Measurements from ENCODE around the gene RRAS.
"Not testable (repeated sequence)": the region's sequence is repeated elsewhere in the genome, so short reads cannot be mapped to it uniquely, and the experiment has no call there.

Gene RRAS

DNA sequence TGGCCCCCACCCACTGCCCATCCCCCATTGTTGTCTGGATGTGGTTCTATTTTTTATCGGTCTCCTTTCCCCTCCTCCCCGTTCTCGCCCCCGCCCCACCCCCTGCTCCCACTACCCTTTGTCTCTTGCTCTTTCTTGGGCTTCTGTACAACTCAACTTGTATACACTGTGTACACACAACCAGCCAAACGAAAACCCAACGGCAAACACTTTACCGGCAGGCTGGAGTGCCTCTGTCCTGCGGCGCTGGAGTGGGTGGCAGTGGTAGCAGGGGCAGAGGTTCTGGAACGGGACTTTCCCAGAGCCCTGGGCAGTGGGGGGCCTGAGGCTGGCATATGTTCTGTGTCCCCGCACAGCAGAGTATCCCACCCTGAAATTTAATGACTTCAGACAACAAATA, 13.7 kb downstream of the RRAS start:
- DNase-seq (ENCODE audit: low spot score in 2 of 2) (no peak), ATAC-seq (replicated peaks; ENCODE audit: extremely low read depth, poor library complexity, severe bottlenecking) (no peak)
- H3K9me3 Mint-ChIP-seq = no peaks in the 10 kb centered on the region
- no peaks in the 10 kb centered on the region for H3K27me3 Mint-ChIP-seq
- H3K27ac Mint-ChIP-seq (ENCODE audit: low read depth) = no peak overlapping the region
- peaks cover 17% of the 10 kb centered on the region for H3K36me3 Mint-ChIP-seq (ENCODE audit: insufficient read depth)
- H3K4me1 Mint-ChIP-seq = peaks cover 6% of the 10 kb centered on the region
- H3K4me3 Mint-ChIP-seq = no peak overlapping the region

GRCh38 chr19:49624967-49625910, 14.7 kb downstream of the RRAS start:
- H3K9me3 Mint-ChIP-seq = no peaks in the 10 kb centered on the region
- H3K36me3 Mint-ChIP-seq (ENCODE audit: insufficient read depth) = peaks cover 17% of the 10 kb centered on the region
- no peak overlapping the region for H3K27ac Mint-ChIP-seq (ENCODE audit: low read depth)
- DNase-seq (ENCODE audit: low spot score in 2 of 2) (no peak), ATAC-seq (replicated peaks; ENCODE audit: extremely low read depth, poor library complexity, severe bottlenecking) (no peak)
- H3K27me3 Mint-ChIP-seq = no peaks in the 10 kb centered on the region
- H3K4me3 Mint-ChIP-seq = no peak overlapping the region
- peaks cover 6% of the 10 kb centered on the region for H3K4me1 Mint-ChIP-seq

- not testable (repeated sequence) for ATAC-seq (replicated peaks; ENCODE audit: extremely low read depth, poor library complexity, severe bottlenecking); H3K4me3 Mint-ChIP-seq; H3K9me3 Mint-ChIP-seq; H3K27me3 Mint-ChIP-seq; DNase-seq (ENCODE audit: low spot score in 2 of 2); H3K27ac Mint-ChIP-seq (ENCODE audit: low read depth)
- Mint-ChIP-seq H3K4me1 (peaks cover 25% of the 10 kb centered on the region), H3K36me3 (ENCODE audit: insufficient read depth) (peaks cover 52% of the 10 kb centered on the region)
Measured at GRCh38 chr19:49617860-49618259, 22.1 kb downstream of the RRAS start.

GRCh38 chr19:49616945-49617344, 23.0 kb downstream of the RRAS start:
- H3K27ac Mint-ChIP-seq (ENCODE audit: low read depth) = no peak overlapping the region
- peaks cover 57% of the 10 kb centered on the region for H3K36me3 Mint-ChIP-seq (ENCODE audit: insufficient read depth)
- no peaks in the 10 kb centered on the region for H3K9me3 Mint-ChIP-seq
- DNase-seq (ENCODE audit: low spot score in 2 of 2) = no peak
- no peak for ATAC-seq (replicated peaks; ENCODE audit: extremely low read depth, poor library complexity, severe bottlenecking)
- no peak overlapping the region for H3K4me3 Mint-ChIP-seq
- H3K4me1 Mint-ChIP-seq = peaks cover 30% of the 10 kb centered on the region
- H3K27me3 Mint-ChIP-seq = no peaks in the 10 kb centered on the region

GRCh38 chr19:49616532-49616931, 23.4 kb downstream of the RRAS start:
- DNase-seq (ENCODE audit: low spot score in 2 of 2) = no peak
- H3K27me3 Mint-ChIP-seq = no peaks in the 10 kb centered on the region
- peaks cover 56% of the 10 kb centered on the region for H3K36me3 Mint-ChIP-seq (ENCODE audit: insufficient read depth)
- H3K4me1 Mint-ChIP-seq = peaks cover 30% of the 10 kb centered on the region
- no peak overlapping the region for H3K4me3 Mint-ChIP-seq
- H3K9me3 Mint-ChIP-seq = no peaks in the 10 kb centered on the region
- no peak for ATAC-seq (replicated peaks; ENCODE audit: extremely low read depth, poor library complexity, severe bottlenecking)
- H3K27ac Mint-ChIP-seq (ENCODE audit: low read depth) = no peak overlapping the region

GRCh38 chr19:49615861-49616260, 24.1 kb downstream of the RRAS start:
- ATAC-seq (replicated peaks; ENCODE audit: extremely low read depth, poor library complexity, severe bottlenecking) (no peak), DNase-seq (ENCODE audit: low spot score in 2 of 2) (no peak)
- Mint-ChIP-seq H3K9me3 (no peaks in the 10 kb centered on the region), H3K4me1 (peaks cover 30% of the 10 kb centered on the region), H3K4me3 (no peak overlapping the region), H3K27me3 (no peaks in the 10 kb centered on the region), H3K27ac (ENCODE audit: low read depth) (no peak overlapping the region), H3K36me3 (ENCODE audit: insufficient read depth) (peaks cover 53% of the 10 kb centered on the region)

DNA sequence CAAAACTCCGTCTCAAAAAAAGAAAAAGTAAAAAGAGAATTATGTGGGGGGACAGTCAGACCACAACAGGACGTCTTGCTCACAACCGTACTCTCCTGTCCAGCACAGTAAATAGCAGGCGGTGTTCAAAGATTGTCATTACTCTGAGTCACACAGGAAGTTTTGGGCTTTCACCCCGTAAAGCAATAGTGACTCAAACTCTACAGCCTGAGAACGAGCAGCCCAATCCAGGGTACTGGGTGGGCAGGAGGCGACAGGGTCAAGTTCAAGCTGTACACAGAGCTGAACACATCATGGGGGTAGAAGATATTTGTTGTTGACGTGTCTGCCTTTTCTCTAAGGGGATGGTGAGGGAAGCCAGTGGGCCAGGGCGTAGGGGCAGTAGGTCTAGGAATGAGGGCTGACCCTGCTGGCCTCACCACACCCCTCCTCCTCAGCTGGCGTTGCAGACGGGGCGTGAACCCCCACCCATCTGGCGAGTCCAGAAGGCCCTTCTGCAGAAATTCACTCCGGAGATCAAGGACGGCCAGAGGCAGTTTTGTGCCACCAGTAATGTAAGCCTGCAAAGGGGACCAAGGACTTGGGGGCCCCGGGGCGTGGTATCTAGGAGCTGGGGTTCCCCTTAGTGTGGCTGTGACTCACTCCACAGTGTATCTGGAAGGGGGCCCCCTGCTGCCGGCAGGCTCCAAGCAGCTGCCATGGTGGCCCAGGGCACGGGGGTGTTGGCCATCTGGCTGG, 25.7 kb downstream of the RRAS start:
- Mint-ChIP-seq H3K27me3 (no peaks in the 10 kb centered on the region), H3K4me3 (peak overlapping the region; percentile 10), H3K36me3 (ENCODE audit: insufficient read depth) (peaks cover 51% of the 10 kb centered on the region), H3K4me1 (peaks cover 30% of the 10 kb centered on the region), H3K9me3 (no peaks in the 10 kb centered on the region), H3K27ac (ENCODE audit: low read depth) (peak overlapping the region; percentile 92)
- peak; percentile 72 for ATAC-seq (replicated peaks; ENCODE audit: extremely low read depth, poor library complexity, severe bottlenecking)
- DNase-seq (ENCODE audit: low spot score in 2 of 2) = no peak

GRCh38 chr19:49613374-49613773, 26.6 kb downstream of the RRAS start:
- no peaks in the 10 kb centered on the region for H3K27me3 Mint-ChIP-seq
- peaks cover 24% of the 10 kb centered on the region for H3K4me1 Mint-ChIP-seq
- peak overlapping the region; percentile 92 for H3K27ac Mint-ChIP-seq (ENCODE audit: low read depth)
- no peak overlapping the region for H3K4me3 Mint-ChIP-seq
- DNase-seq (ENCODE audit: low spot score in 2 of 2) (no peak), ATAC-seq (replicated peaks; ENCODE audit: extremely low read depth, poor library complexity, severe bottlenecking) (no peak)
- no peaks in the 10 kb centered on the region for H3K9me3 Mint-ChIP-seq
- peaks cover 50% of the 10 kb centered on the region for H3K36me3 Mint-ChIP-seq (ENCODE audit: insufficient read depth)

DNA sequence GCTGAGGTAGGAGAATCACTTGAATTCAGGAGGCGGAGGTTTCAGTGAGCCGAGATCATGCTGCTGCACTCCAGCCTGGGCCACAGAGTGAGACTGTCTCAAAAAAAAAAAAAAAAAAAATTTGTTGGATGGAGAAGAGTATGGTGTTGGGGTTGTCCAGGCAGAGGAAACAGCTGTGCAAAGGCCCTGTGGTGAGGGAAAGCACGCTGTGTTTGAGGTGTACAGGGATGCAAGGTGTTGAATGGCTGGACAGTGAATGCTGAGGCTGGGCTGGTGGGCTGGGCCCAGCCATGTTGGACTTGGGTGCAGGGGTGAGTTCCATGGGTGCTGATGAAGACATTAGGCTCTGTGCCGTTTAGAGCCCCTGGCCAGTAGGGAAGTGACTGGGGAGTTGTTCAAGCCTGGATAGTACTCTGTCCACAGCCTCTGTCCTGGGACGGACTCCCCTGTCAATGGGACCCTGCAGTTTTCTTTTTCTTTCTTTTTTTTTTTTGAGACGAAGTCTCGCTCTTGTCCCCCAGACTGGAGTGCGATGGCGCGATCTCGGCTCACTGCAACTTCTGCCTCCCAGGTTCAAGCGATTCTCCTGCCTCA, 30.3 kb downstream of the RRAS start:
- Mint-ChIP-seq H3K27ac (ENCODE audit: low read depth) (no peak overlapping the region), H3K27me3 (no peaks in the 10 kb centered on the region), H3K4me1 (peaks cover 24% of the 10 kb centered on the region), H3K4me3 (no peak overlapping the region), H3K36me3 (ENCODE audit: insufficient read depth) (peaks cover 51% of the 10 kb centered on the region), H3K9me3 (no peaks in the 10 kb centered on the region)
- DNase-seq (ENCODE audit: low spot score in 2 of 2) = no peak
- no peak for ATAC-seq (replicated peaks; ENCODE audit: extremely low read depth, poor library complexity, severe bottlenecking)

GRCh38 chr19:49605605-49606004, 34.3 kb downstream of the RRAS start:
- Mint-ChIP-seq H3K27me3 (no peaks in the 10 kb centered on the region), H3K4me1 (peaks cover 10% of the 10 kb centered on the region), H3K36me3 (ENCODE audit: insufficient read depth) (peaks cover 52% of the 10 kb centered on the region), H3K27ac (ENCODE audit: low read depth) (no peak overlapping the region), H3K4me3 (no peak overlapping the region), H3K9me3 (no peaks in the 10 kb centered on the region)
- ATAC-seq (replicated peaks; ENCODE audit: extremely low read depth, poor library complexity, severe bottlenecking) = no peak
- DNase-seq (ENCODE audit: low spot score in 2 of 2) = no peak

DNA sequence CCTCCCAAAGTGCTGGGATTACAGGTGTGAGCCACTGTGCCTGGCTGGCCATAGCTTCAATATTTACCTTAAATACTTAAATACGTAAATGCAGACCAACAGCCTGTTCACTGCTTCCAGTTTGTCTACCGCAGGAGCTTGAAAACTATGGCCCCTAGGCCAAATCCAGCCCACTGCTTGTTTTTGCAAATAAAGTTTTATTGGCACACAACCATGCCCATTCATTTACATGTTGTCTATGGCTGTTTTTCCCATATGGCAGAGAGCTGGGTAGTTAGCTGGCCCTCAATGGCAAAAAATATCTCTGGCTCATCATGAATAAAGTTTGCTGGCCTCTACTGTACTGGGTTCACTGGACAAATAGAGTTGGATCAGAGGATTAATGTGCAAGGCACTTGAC, 37.1 kb downstream of the RRAS start:
- DNase-seq (ENCODE audit: low spot score in 2 of 2) (no peak), ATAC-seq (replicated peaks; ENCODE audit: extremely low read depth, poor library complexity, severe bottlenecking) (no peak)
- no peak overlapping the region for H3K27ac Mint-ChIP-seq (ENCODE audit: low read depth)
- no peak overlapping the region for H3K4me3 Mint-ChIP-seq
- no peaks in the 10 kb centered on the region for H3K9me3 Mint-ChIP-seq
- H3K27me3 Mint-ChIP-seq = no peaks in the 10 kb centered on the region
- H3K36me3 Mint-ChIP-seq (ENCODE audit: insufficient read depth) = peaks cover 49% of the 10 kb centered on the region
- peaks cover 18% of the 10 kb centered on the region for H3K4me1 Mint-ChIP-seq

- Mint-ChIP-seq H3K9me3 (no peaks in the 10 kb centered on the region), H3K4me1 (peaks cover 14% of the 10 kb centered on the region), H3K36me3 (ENCODE audit: insufficient read depth) (peaks cover 42% of the 10 kb centered on the region), H3K27me3 (no peaks in the 10 kb centered on the region), H3K27ac (ENCODE audit: low read depth) (no peak overlapping the region), H3K4me3 (no peak overlapping the region)
- DNase-seq (ENCODE audit: low spot score in 2 of 2) = no peak
- no peak for ATAC-seq (replicated peaks; ENCODE audit: extremely low read depth, poor library complexity, severe bottlenecking)
Measured at GRCh38 chr19:49601482-49602038, 38.4 kb downstream of the RRAS start.
